Measurements from ENCODE around the gene SLC12A6. TPM values are rescaled to one million over a fixed set of nuclear protein-coding genes. Genes with fewer than 3 reads are reported as not detected.

SLC12A6 gene
- total and polyA plus RNA-seq, 2 of the 13 experiments (the other 11 are each of a cell fraction or from before 2014, with no cell fraction given): 15.2 to 30.1 TPM

GRCh38 chr15:34342737-34343575 is 5.4 kb upstream of the SLC12A6 start, which contains the start of the genes NOP10 and NUTM1 (continued):
- 0 out of 2 replicates have a peak, but pooled peaks have one; percentile 55 for TF ChIP-seq ATF2 (CRISPR knock-in tag; IDR thresholded peaks at IDR 0.05)
- no peak for TF ChIP-seq DNMT1 (CRISPR knock-in tag; IDR thresholded peaks at IDR 0.05)
- TF ChIP-seq ZNF121 (CRISPR knock-in tag; IDR thresholded peaks at IDR 0.05): no peak
- no peak for TF ChIP-seq ZNF790 (CRISPR knock-in tag; IDR thresholded peaks at IDR 0.05; ENCODE audit: borderline replicate concordance)
- TF ChIP-seq ZNF577 (CRISPR knock-in tag; IDR thresholded peaks at IDR 0.05; ENCODE audit: borderline replicate concordance, low read depth): no peak
- no peak for TF ChIP-seq MBNL3 (CRISPR knock-in tag; conservative IDR thresholded peaks at IDR 0.05)
- peak; percentile 47; the same call in 1 of the 2 replicates for TF ChIP-seq FOXC1 (CRISPR knock-in tag; IDR thresholded peaks at IDR 0.05; ENCODE audit: borderline replicate concordance)
- TF ChIP-seq MLLT10 (CRISPR knock-in tag; IDR thresholded peaks at IDR 0.05): no peak
- TF ChIP-seq ZNF784 (CRISPR knock-in tag; IDR thresholded peaks at IDR 0.05; ENCODE audit: borderline replicate concordance): peak; percentile 34; the same call in 1 of the 2 replicates
- no peak for TF ChIP-seq ZNF362 (CRISPR knock-in tag; IDR thresholded peaks at IDR 0.05; ENCODE audit: borderline replicate concordance)
- TF ChIP-seq ARNTL (CRISPR knock-in tag; IDR thresholded peaks at IDR 0.05): peak; percentile 95
- peak; percentile 49 for TF ChIP-seq NCOA2 (CRISPR knock-in tag; IDR thresholded peaks at IDR 0.05)
- no peak for TF ChIP-seq ZNF75D (CRISPR knock-in tag; IDR thresholded peaks at IDR 0.05; ENCODE audit: borderline replicate concordance)
- TF ChIP-seq PRPF4 (IDR thresholded peaks at IDR 0.05; ENCODE audit: low read depth, low read length, poor library complexity, severe bottlenecking): no peak
- no peak for TF ChIP-seq IRF1 (CRISPR knock-in tag; IDR thresholded peaks at IDR 0.05; ENCODE audit: low read depth)
- TF ChIP-seq ZNF292 (CRISPR knock-in tag; IDR thresholded peaks at IDR 0.05; ENCODE audit: borderline replicate concordance, low read depth): no peak
- TF ChIP-seq CENPX (CRISPR knock-in tag; IDR thresholded peaks at IDR 0.05): no peak
- TF ChIP-seq ZNF367 (CRISPR knock-in tag; IDR thresholded peaks at IDR 0.05; ENCODE audit: borderline replicate concordance): no peak
- peak; percentile 71 for TF ChIP-seq SIN3A (IDR thresholded peaks at IDR 0.05; ENCODE audit: borderline replicate concordance, low read depth, low read length)
- no peak for TF ChIP-seq ZNF17 (CRISPR knock-in tag; IDR thresholded peaks at IDR 0.05)
- TF ChIP-seq HOXA7 (CRISPR knock-in tag; IDR thresholded peaks at IDR 0.05): no peak
- TF ChIP-seq ZSCAN12 (CRISPR knock-in tag; IDR thresholded peaks at IDR 0.05): no peak
- no peak for TF ChIP-seq CSRNP2 (CRISPR knock-in tag; conservative IDR thresholded peaks at IDR 0.05; ENCODE audit: low read depth)
- no peak for TF ChIP-seq SMARCC2 (IDR thresholded peaks at IDR 0.05)

Data from HepG2 (cell line).